ENCODE results near the gene ADAMTS1.

ADAMTS1 gene

DNA sequence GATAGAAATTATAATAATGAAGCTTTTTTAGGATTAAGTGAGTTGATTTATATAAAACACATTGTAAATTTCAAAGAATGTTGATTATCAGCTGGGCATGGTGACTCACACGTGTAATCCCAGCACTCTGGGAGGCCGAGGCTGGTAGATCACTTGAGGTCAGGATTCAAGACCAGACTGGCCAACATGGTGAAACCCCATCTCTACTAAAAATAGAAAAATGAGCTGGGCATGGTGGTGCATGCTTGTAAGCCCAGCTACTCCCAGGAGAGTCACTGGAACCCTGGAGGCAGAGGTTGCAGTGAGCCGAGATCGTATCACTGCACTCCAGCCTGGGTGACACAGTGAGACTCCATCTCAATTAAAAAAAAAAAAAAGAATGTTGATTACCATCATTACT lies 18.4 kb downstream of the ADAMTS1 start:
- Histone ChIP-seq H2AFZ (ENCODE audit: low read depth, low read length, severe bottlenecking) (no peak overlapping the region), H4K20me1 (ENCODE audit: low read depth, low read length) (no peaks in the 10 kb centered on the region), H3K9me2 (replicated peaks; ENCODE audit: insufficient read depth, low read length) (peaks cover 4% of the 10 kb centered on the region; the same call in 1 of the 2 replicates), H3K36me3 (ENCODE audit: low read length) (no peaks in the 10 kb centered on the region), H3K9me3 (ENCODE audit: insufficient read depth, low read length) (no peaks in the 10 kb centered on the region), H3K27me3 (ENCODE audit: low read length) (no peaks in the 10 kb centered on the region), H3K4me2 (ENCODE audit: low read depth, low read length, poor library complexity, severe bottlenecking) (no peak overlapping the region), H3K27ac (ENCODE audit: low read depth, low read length) (no peak overlapping the region), H3K9ac (ENCODE audit: low read length) (no peak overlapping the region), H3F3A (ENCODE audit: insufficient read depth) (no peaks in the 10 kb centered on the region), H3K79me2 (ENCODE audit: insufficient read depth, low read length) (no peaks in the 10 kb centered on the region), H3K4me3 (ENCODE audit: insufficient read depth, low read length, poor library complexity, severe bottlenecking) (no peak overlapping the region)
- TF ChIP-seq EZH2phosphoT487 (conservative IDR thresholded peaks at IDR 0.05; ENCODE audit: low read length) (no peak), CTCF (IDR thresholded peaks at IDR 0.05; ENCODE audit: insufficient read depth, low read length, poor library complexity, severe bottlenecking) (no peak)

- no peak overlapping the region for H3K27ac ChIP-seq (ENCODE audit: low read depth, low read length)
- no peaks in the 10 kb centered on the region for H3F3A ChIP-seq (ENCODE audit: insufficient read depth)
- H3K9me3 ChIP-seq (ENCODE audit: insufficient read depth, low read length): no peaks in the 10 kb centered on the region
- H4K20me1 ChIP-seq (ENCODE audit: low read depth, low read length): no peaks in the 10 kb centered on the region
- H3K79me2 ChIP-seq (ENCODE audit: insufficient read depth, low read length): no peaks in the 10 kb centered on the region
- H2AFZ ChIP-seq (ENCODE audit: low read depth, low read length, severe bottlenecking): no peak overlapping the region
- H3K36me3 ChIP-seq (ENCODE audit: low read length): no peaks in the 10 kb centered on the region
- no peak overlapping the region for H3K9ac ChIP-seq (ENCODE audit: low read length)
- no peak for TF ChIP-seq EZH2phosphoT487 (conservative IDR thresholded peaks at IDR 0.05; ENCODE audit: low read length)
- TF ChIP-seq CTCF (IDR thresholded peaks at IDR 0.05; ENCODE audit: insufficient read depth, low read length, poor library complexity, severe bottlenecking): no peak
- no peaks in the 10 kb centered on the region for H3K27me3 ChIP-seq (ENCODE audit: low read length)
- H3K4me3 ChIP-seq (ENCODE audit: insufficient read depth, low read length, poor library complexity, severe bottlenecking): no peak overlapping the region
- no peaks in the 10 kb centered on the region for H3K9me2 ChIP-seq (replicated peaks; ENCODE audit: insufficient read depth, low read length)
- no peak overlapping the region for H3K4me2 ChIP-seq (ENCODE audit: low read depth, low read length, poor library complexity, severe bottlenecking)
These were observed 24.7 kb downstream of the ADAMTS1 start for GRCh38 chr21:26820509-26820908.

DNA sequence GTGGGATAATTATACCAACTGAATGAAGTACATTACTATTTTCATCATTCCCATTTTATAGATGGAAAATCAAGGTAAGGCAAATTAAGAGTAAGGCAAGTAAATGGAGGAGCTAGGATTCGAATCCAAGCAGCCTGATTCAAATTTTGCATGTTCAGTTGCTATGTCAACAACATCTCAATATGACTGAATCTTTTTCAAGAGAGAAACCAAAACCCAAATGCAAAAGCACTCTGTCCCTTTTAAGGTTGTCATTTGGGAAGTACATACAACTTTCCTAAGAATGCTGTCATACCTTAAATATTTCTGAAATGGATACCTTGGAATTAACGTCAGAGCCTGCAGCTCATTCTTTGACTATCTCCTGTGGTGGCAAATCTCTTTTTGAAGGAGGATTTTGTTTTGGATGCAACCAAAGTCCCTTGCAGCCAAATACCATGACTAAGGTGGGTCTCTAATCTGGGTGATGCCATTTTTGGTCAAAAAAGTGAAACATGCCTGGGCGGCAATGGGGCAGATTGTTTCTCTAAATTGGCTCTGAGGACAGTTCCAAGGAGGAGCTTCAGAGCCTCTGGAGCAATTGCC lies 25.4 kb downstream of the ADAMTS1 start:
- TF ChIP-seq CTCF (IDR thresholded peaks at IDR 0.05; ENCODE audit: insufficient read depth, low read length, poor library complexity, severe bottlenecking) (no peak), EZH2phosphoT487 (conservative IDR thresholded peaks at IDR 0.05; ENCODE audit: low read length) (no peak)
- H4K20me1 ChIP-seq (ENCODE audit: low read depth, low read length): no peaks in the 10 kb centered on the region
- no peaks in the 10 kb centered on the region for H3K9me2 ChIP-seq (replicated peaks; ENCODE audit: insufficient read depth, low read length)
- H3K4me3 ChIP-seq (ENCODE audit: insufficient read depth, low read length, poor library complexity, severe bottlenecking): no peak overlapping the region
- no peak overlapping the region for H3K9ac ChIP-seq (ENCODE audit: low read length)
- H3K79me2 ChIP-seq (ENCODE audit: insufficient read depth, low read length): no peaks in the 10 kb centered on the region
- H3K9me3 ChIP-seq (ENCODE audit: insufficient read depth, low read length): no peaks in the 10 kb centered on the region
- H3F3A ChIP-seq (ENCODE audit: insufficient read depth): no peaks in the 10 kb centered on the region
- no peak overlapping the region for H3K27ac ChIP-seq (ENCODE audit: low read depth, low read length)
- no peak overlapping the region for H3K4me2 ChIP-seq (ENCODE audit: low read depth, low read length, poor library complexity, severe bottlenecking)
- no peak overlapping the region for H2AFZ ChIP-seq (ENCODE audit: low read depth, low read length, severe bottlenecking)
- no peaks in the 10 kb centered on the region for H3K27me3 ChIP-seq (ENCODE audit: low read length)
- H3K36me3 ChIP-seq (ENCODE audit: low read length): no peaks in the 10 kb centered on the region

Data from SU-DHL-6 (cell line).